Neural progenitor cell (in vitro differentiated cells): Measurements from ENCODE around the gene BAMBI.

Experiments used
- CTCF ChIP-seq: fragments of 200-600 bp; sonication (generic); IDR thresholded peaks from 2 replicates; pipeline ENCODE4 v1.5.1; 2017; ENCODE audit warnings: antibody characterized with exemption, mild to moderate bottlenecking
- EZH2 ChIP-seq: fragments of 200-600 bp; sonication (generic); IDR thresholded peaks from 2 replicates; pipeline ENCODE4 v1.6.1; 2017; ENCODE audit warnings: antibody characterized with exemption, mild to moderate bottlenecking, moderate library complexity

DNA sequence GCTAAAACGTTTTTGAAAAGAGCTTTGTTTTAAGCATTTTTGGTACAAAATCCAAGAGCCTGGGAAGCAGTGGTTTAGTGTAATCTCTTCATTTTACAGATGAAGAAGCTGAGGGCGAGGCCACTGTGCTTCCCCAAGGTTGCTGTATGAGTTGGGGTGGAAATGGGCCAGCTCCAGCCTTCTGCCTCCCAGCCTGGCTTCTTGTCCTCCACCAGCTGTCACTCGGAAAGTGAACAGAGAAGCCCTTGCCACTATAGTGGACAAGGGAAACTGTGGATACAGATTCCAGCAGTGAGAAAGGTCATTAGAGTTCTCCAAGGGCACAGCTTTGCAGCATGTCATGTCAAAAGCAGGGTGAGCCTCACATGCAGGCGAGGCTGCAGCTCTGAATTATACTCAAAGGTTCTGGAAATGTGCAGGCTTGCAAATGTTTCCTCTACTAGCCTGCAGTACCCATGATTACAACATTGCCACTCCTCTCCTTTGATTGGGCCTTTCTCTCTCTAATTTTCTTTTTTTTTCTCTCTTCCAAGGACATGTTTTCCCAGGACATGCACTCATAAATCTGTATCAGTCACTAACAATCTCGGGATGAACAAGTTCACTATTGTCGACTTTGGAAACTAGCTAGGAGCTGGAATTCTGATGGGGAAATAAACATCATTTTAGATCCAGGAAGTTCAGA lies 33.0 kb downstream of the BAMBI start:
- TF ChIP-seq EZH2 (no peak), CTCF (no peak)
